HCT116 (cell line): Measurements from ENCODE around the gene ZSWIM9. TPM values are rescaled to one million over a fixed set of nuclear protein-coding genes. Genes with fewer than 3 reads are reported as not detected.
A peak's percentile ranks its signal among the peaks of the same experiment; 100 is the strongest.

ENCODE experiments used
- ATAC-seq: fragments of 200-7000 bp; cut with Tn5 transposase; 2 replicates; pipeline ENCODE4 v1.9.1; 2020; ENCODE audit warnings: mild to moderate bottlenecking, moderate library complexity
- BruUV-seq: library from RNA; stranded (reverse); fragments of 400-500 nt; replicated peaks from 2 replicates; lab custom pipeline; 2021; lab: Mats Ljungman, UMichigan
- CTCF ChIA-PET: fragments of 300-600 bp; sonication (Branson Sonifier 250); formaldehyde crosslinking; loops from one replicate; lab custom pipeline; 2021; ENCODE audit warnings: antibody characterized with exemption; lab: Charles Lee
- POLR2A ChIA-PET: fragments of 300-600, 350-600 bp; sonication (Branson Sonifier 250); formaldehyde crosslinking; loops from one replicate; lab custom pipeline; 2021; ENCODE audit warnings: antibody characterized with exemption; lab: Charles Lee
- RAD21 ChIA-PET, 2 experiments: fragments of 300-600 bp; sonication (Branson Sonifier 250); formaldehyde crosslinking; loops; one replicate each; lab custom pipeline; 2023; ENCODE audit warnings: low total read pairs in 2 of 2; ENCODE audit not compliant: uncharacterized antibody in 2 of 2, unreplicated experiment in 2 of 2, low non-redundant PET in 1 of 2; lab: Charles Lee
- DNase-seq: peaks from one replicate; pipeline ENCODE4 v3.0.0-alpha.2; 2010; ENCODE audit warnings: low read depth, low spot score
- H2AFZ ChIP-seq: fragments of 200-600 bp; shearing (Covaris generic), sonication (generic); 2 replicates; pipeline ENCODE4 v1.6.1; 2017; ENCODE audit warnings: low read depth, mixed run types, mixed read lengths, antibody characterized with exemption, low read length; ENCODE audit not compliant: poor library complexity, severe bottlenecking
- H3K27ac ChIP-seq: 2 replicates; pipeline ENCODE4 v1.5.1; 2012; ENCODE audit warnings: low read depth, low read length
- H3K27me3 ChIP-seq: fragments of 200-600 bp; sonication (generic); 2 replicates; pipeline ENCODE4 v1.6.1; 2016; ENCODE audit warnings: mixed run types, low read length, mixed read lengths; ENCODE audit not compliant: insufficient read depth
- H3K36me3 ChIP-seq, 2 experiments: fragments of 200-500 bp in 1 of 2; fragments of 200-600 bp in 1 of 2; sonication (Bioruptor generic) in 1 of 2; sonication (generic) in 1 of 2; 2 replicates each; pipeline versions ENCODE4 v1.5.1 to v1.6.1; 2014 to 2016; ENCODE audit warnings: low read length in 2 of 2, inconsistent platforms in 1 of 2, mixed read lengths in 1 of 2, mixed run types in 1 of 2; ENCODE audit not compliant: insufficient read depth in 2 of 2, control insufficient read depth in 1 of 2
- H3K4me1 ChIP-seq, 2 experiments: fragments of 200-600 bp in 1 of 2; sonication (generic) in 1 of 2; 2 replicates each; pipeline versions ENCODE4 v1.5.1 to v1.6.1; 2012 to 2017; ENCODE audit warnings: low read length in 2 of 2, inconsistent platforms in 1 of 2, mild to moderate bottlenecking in 1 of 2, mixed read lengths in 1 of 2, mixed run types in 1 of 2, moderate library complexity in 1 of 2; ENCODE audit not compliant: insufficient read depth in 2 of 2, control insufficient read depth in 1 of 2
- H3K4me2 ChIP-seq: fragments of 200-600 bp; sonication (generic); 2 replicates; pipeline ENCODE4 v1.6.1; 2017; ENCODE audit warnings: mixed run types, low read length, mixed read lengths
- H3K4me3 ChIP-seq, 2 experiments: fragments of 200-600 bp in 1 of 2; sonication (generic) in 1 of 2; replicated peaks in 1 of 2; 2 replicates each; pipeline ENCODE4 v1.5.1; 2011 to 2016; ENCODE audit warnings: low read length in 2 of 2, control low read depth in 1 of 2, low read depth in 1 of 2, mild to moderate bottlenecking in 1 of 2, mixed read lengths in 1 of 2, mixed run types in 1 of 2
- H3K79me2 ChIP-seq: fragments of 200-600 bp; sonication (generic); 2 replicates; pipeline ENCODE4 v1.6.1; 2017; ENCODE audit warnings: mild to moderate bottlenecking, mixed run types, low read length, moderate library complexity, mixed read lengths; ENCODE audit not compliant: insufficient read depth
- H3K9ac ChIP-seq: fragments of 200-600 bp; sonication (generic); 2 replicates; pipeline ENCODE4 v1.6.1; 2016; ENCODE audit warnings: low read length, mixed read lengths
- H3K9me2 ChIP-seq: fragments of 200-600 bp; sonication (generic), shearing (Covaris generic); 2 replicates; pipeline ENCODE4 v1.6.1; 2017; ENCODE audit warnings: mixed run types, mild to moderate bottlenecking, moderate library complexity; ENCODE audit not compliant: insufficient read depth
- H3K9me3 ChIP-seq, 2 experiments: fragments of 200-500 bp in 1 of 2; fragments of 200-600 bp in 1 of 2; sonication (Bioruptor generic) in 1 of 2; sonication (generic) in 1 of 2; 2 replicates each; pipeline ENCODE4 v1.6.1; 2014 to 2017; ENCODE audit warnings: low read length in 2 of 2, mixed read lengths in 2 of 2, inconsistent platforms in 1 of 2, low read depth in 1 of 2, mild to moderate bottlenecking in 1 of 2, mixed run types in 1 of 2, moderate library complexity in 1 of 2; ENCODE audit not compliant: control insufficient read depth in 1 of 2, insufficient read depth in 1 of 2
- H4K20me1 ChIP-seq: fragments of 200-600 bp; sonication (generic), shearing (Covaris generic); 2 replicates; pipeline ENCODE4 v1.6.1; 2017; ENCODE audit warnings: mixed run types, mild to moderate bottlenecking, moderate library complexity; ENCODE audit not compliant: insufficient read depth
- CEBPB ChIP-seq: IDR thresholded peaks from 2 replicates; pipeline ENCODE4 v1.6.1; 2012; ENCODE audit warnings: low read depth
- CTCF ChIP-seq, 3 experiments: fragments of 200-600 bp in 1 of 3; sonication (generic) in 1 of 3; IDR thresholded peaks in 2 of 3; conservative IDR thresholded peaks in 1 of 3; 2 replicates each; pipeline ENCODE4 v1.5.1; 2012 to 2017; ENCODE audit warnings: low read depth in 2 of 3, low read length in 2 of 3, antibody characterized with exemption in 1 of 3, borderline replicate concordance in 1 of 3, control low read depth in 1 of 3, mild to moderate bottlenecking in 1 of 3, mixed read lengths in 1 of 3, mixed run types in 1 of 3, moderate library complexity in 1 of 3; ENCODE audit not compliant: insufficient read depth in 1 of 3
- EZH2 ChIP-seq: fragments of 200-600 bp; sonication (generic); IDR thresholded peaks from 2 replicates; pipeline ENCODE4 v1.6.1; 2017; ENCODE audit warnings: antibody characterized with exemption, mixed run types
- EZH2phosphoT487 ChIP-seq: fragments of 200-600 bp; IDR thresholded peaks from 2 replicates; pipeline ENCODE4 v1.6.1; 2018; ENCODE audit warnings: antibody characterized with exemption, borderline replicate concordance
- FOSL1 ChIP-seq: IDR thresholded peaks from 2 replicates; pipeline ENCODE4 v1.6.1; 2012; ENCODE audit warnings: low read depth
- JUND ChIP-seq: IDR thresholded peaks from 2 replicates; pipeline ENCODE4 v1.6.1; 2012
- MAX ChIP-seq: IDR thresholded peaks from 2 replicates; pipeline ENCODE4 v1.6.1; 2012
- POLR2A ChIP-seq: IDR thresholded peaks from 2 replicates; pipeline ENCODE4 v1.7.0; 2011; ENCODE audit warnings: borderline replicate concordance; ENCODE audit not compliant: insufficient read depth, insufficient read length; ENCODE audit errors: extremely low read depth
- RAD21 ChIP-seq: IDR thresholded peaks from 2 replicates; pipeline ENCODE4 v1.6.1; 2012; ENCODE audit warnings: low read depth, mild to moderate bottlenecking
- SRF ChIP-seq: IDR thresholded peaks from 2 replicates; pipeline ENCODE4 v1.6.1; 2012; ENCODE audit warnings: low read depth
- YY1 ChIP-seq: IDR thresholded peaks from 2 replicates; pipeline ENCODE4 v1.6.1; 2011; ENCODE audit warnings: low read length, low read depth, moderate library complexity, mild to moderate bottlenecking; ENCODE audit not compliant: insufficient replicate concordance; ENCODE audit errors: extremely low read depth
- intact Hi-C: fragments of 100-400 bp; cut with micrococcal nuclease; formaldehyde crosslinking; loops from 2 replicates; pipeline ENCODE4 v1.10.0; 2022
- total RNA-seq: library from RNA; stranded (reverse); gene quantifications from one replicate; pipeline ENCODE4 v1.2.1, GENCODE V29; 2021; ENCODE audit not compliant: unreplicated experiment
- TF ChIP-seq, protein P1 (sequence below): IDR thresholded peaks from 2 replicates; pipeline ENCODE4 v1.6.1; 2012; ENCODE audit warnings: low read depth

Gene ZSWIM9
- total RNA-seq, 1 experiment from 2014 or later: 10.2 TPM

DNA sequence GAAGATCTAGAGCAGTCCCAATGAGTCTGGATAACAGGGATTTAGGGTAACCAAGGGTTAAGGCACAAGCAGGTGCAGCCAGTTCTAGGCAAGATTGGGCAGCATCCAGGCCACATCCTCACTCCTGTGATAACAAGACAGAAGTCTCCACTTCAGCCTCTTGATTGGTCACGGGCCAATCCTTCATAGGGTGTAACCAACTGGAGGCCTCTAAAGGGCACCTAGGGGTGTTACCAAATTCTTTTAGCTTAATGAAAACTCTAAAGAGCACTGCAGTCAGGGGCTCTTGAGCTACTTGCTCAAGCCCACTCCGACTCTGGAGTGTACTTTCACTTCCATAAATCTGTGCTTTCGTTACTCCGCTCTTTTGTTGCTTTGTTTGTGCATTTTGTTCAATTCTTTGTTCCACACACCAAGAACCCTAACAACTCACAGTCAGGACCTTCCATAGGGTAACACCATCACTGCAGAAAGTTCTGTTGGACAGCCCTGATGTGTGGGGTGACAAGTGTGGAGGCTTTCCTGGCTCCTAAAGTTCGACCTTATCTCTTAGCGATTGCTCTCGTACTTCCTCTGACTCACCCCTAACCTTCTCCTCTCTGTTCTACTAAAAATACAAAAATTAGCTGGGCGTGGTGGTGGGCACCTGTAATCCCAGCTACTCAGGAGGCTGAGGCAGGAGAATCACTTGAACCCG lies 36.1 kb downstream of the ZSWIM9 start:
- Histone ChIP-seq H3K9me3 (no peaks in the 10 kb centered on the region), H3K4me3 (no peak overlapping the region), H4K20me1 (no peaks in the 10 kb centered on the region), H3K36me3 (no peaks in the 10 kb centered on the region), H3K27me3 (no peaks in the 10 kb centered on the region), H3K4me2 (0 out of 2 replicates have a peak overlapping the region, but pooled peaks have one; percentile 8), H3K79me2 (0 out of 2 replicates have a peak, but pooled peaks cover 5% of the 10 kb centered on the region), H2AFZ (no peak overlapping the region), H3K9ac (no peak overlapping the region), H3K9me2 (no peaks in the 10 kb centered on the region), H3K4me1 (peaks cover 9 to 26% of the 10 kb centered on the region in 2 experiments; a peak in 3 of 4 replicates), H3K27ac (no peak overlapping the region)
- DNase-seq (no peak), ATAC-seq (no peak)
- intact Hi-C loops: no loop called here
- TF ChIP-seq POLR2A (no peak), RAD21 (no peak), JUND (no peak), FOSL1 (no peak), CTCF (IDR thresholded peaks at IDR 0.05 in 2 of 3, conservative IDR thresholded peaks at IDR 0.05 in 1 of 3; ENCODE audit: borderline replicate concordance in 1 of 3, insufficient read depth in 1 of 3, low read depth in 2 of 3, low read length in 2 of 3) (no peak), MAX (no peak), YY1 (no peak), EZH2phosphoT487 (no peak), EZH2 (no peak), SRF (no peak), CEBPB (no peak)
- TF ChIP-seq, protein P1, sequence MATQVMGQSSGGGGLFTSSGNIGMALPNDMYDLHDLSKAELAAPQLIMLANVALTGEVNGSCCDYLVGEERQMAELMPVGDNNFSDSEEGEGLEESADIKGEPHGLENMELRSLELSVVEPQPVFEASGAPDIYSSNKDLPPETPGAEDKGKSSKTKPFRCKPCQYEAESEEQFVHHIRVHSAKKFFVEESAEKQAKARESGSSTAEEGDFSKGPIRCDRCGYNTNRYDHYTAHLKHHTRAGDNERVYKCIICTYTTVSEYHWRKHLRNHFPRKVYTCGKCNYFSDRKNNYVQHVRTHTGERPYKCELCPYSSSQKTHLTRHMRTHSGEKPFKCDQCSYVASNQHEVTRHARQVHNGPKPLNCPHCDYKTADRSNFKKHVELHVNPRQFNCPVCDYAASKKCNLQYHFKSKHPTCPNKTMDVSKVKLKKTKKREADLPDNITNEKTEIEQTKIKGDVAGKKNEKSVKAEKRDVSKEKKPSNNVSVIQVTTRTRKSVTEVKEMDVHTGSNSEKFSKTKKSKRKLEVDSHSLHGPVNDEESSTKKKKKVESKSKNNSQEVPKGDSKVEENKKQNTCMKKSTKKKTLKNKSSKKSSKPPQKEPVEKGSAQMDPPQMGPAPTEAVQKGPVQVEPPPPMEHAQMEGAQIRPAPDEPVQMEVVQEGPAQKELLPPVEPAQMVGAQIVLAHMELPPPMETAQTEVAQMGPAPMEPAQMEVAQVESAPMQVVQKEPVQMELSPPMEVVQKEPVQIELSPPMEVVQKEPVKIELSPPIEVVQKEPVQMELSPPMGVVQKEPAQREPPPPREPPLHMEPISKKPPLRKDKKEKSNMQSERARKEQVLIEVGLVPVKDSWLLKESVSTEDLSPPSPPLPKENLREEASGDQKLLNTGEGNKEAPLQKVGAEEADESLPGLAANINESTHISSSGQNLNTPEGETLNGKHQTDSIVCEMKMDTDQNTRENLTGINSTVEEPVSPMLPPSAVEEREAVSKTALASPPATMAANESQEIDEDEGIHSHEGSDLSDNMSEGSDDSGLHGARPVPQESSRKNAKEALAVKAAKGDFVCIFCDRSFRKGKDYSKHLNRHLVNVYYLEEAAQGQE: no peak
- ChIA-PET CTCF (no interaction called here), RAD21 (no interaction called here), POLR2A (no interaction called here)
- no TSS peak for BruUV-seq
